Fibroblast of peridontal ligament (primary cell): ENCODE results near the gene ERC1.
A peak's percentile ranks its signal among the peaks of the same experiment; 100 is the strongest.

ENCODE experiments used
- DNase-seq: peaks from one replicate; pipeline ENCODE4 v3.0.0-alpha.2; 2010; ENCODE audit errors: extremely low read depth

The ERC1 gene

GRCh38 chr12:1505576-1505975 is 514.6 kb downstream of the ERC1 start:
- DNase-seq = no peak

DNA sequence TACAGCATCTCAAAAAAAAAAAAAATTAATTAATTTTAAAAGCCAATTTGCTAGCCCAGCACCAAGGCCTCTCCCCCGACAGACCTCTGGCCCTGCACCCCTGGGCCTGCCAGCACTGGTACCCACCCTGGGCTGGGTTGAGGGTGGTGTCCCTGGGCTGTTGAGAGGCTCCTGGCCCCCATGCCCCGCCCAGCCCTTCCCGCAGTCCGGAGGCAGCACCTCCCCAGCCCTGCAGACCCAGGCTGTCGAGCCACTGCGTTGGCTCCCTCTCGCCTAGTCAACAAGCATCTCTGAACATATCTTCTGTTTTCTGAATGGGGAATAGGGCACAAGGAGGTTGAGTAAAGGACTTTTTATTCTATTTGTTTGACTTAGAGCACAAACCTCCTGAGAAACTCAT is 516.3 kb downstream of the ERC1 start:
- no peak for DNase-seq

DNA sequence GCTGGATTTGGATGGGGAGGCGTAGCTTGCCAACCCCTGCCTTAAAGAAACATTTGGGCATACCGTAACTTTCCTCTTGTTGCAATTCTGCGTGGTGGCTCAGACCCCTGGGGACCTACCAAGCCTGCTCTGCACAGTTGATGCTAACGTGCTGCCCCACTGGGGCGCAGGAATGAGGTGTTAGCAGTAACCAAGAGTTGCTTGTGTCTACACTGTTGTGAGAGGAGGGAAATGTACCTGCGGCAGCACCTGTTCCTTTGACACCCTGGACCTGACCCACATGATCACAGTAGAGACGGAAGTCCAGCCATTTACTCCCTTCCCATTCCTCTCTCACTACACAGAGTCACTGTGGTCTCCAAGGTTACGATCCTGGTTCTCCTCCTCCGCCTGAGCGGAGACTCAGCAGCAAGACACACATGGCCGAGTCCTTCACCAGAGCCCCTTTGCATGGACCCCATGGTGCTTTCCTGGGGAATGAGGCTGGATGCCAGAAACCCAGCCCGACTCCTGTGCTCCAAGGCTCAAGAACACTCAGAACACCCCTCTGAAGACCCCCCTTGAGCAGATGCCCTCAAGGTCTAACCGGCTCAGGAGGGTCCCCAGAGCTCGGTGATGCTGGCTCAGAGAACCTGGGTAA is 518.5 kb downstream of the ERC1 start:
- DNase-seq = no peak

- DNase-seq = no peak
These were observed 519.2 kb downstream of the ERC1 start for GRCh38 chr12:1510056-1510812.

GRCh38 chr12:1515010-1515409 is 524.0 kb downstream of the ERC1 start:
- no peak for DNase-seq

DNA sequence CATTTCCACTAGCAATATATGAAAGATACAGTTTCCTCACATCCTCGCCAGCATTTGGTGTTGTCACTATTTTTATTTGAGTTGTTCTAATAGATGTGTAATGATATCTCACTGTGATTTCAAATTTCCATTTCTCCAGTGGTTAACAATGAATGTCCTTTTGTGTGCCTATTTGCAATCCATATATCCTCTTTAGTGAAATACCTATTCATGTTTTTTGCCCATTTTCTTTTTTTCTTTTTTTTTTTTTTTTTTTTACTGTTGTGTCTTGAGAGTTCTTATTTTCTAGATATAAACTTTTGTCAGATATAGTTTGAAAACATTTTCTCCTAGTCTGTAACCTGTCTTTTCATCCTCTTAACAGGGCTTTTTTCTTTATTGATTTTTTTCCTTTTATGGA is 524.4 kb downstream of the ERC1 start:
- DNase-seq = no peak

DNA sequence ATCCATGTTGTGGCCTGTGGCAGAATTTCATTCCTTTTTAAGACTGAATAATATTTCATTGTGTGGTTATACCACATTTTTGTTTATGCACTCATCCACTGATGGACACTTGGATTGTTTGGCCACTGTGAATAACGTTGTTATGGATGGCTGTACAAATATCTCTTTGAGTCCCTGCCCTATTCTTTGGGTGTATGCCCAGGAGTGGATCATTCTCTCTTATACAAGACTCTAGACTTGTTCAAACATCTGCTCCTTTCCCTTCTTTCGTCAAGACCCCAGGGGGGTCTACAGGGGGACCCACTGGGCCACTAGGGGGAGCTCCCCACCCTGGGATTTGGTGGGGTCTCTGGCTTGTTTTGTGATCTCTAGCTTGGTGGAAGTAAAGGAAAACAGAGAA is 526.0 kb downstream of the ERC1 start:
- peak; percentile 95 for DNase-seq

- no peak for DNase-seq
These were observed 526.9 kb downstream of the ERC1 start for GRCh38 chr12:1517734-1518525.

DNA sequence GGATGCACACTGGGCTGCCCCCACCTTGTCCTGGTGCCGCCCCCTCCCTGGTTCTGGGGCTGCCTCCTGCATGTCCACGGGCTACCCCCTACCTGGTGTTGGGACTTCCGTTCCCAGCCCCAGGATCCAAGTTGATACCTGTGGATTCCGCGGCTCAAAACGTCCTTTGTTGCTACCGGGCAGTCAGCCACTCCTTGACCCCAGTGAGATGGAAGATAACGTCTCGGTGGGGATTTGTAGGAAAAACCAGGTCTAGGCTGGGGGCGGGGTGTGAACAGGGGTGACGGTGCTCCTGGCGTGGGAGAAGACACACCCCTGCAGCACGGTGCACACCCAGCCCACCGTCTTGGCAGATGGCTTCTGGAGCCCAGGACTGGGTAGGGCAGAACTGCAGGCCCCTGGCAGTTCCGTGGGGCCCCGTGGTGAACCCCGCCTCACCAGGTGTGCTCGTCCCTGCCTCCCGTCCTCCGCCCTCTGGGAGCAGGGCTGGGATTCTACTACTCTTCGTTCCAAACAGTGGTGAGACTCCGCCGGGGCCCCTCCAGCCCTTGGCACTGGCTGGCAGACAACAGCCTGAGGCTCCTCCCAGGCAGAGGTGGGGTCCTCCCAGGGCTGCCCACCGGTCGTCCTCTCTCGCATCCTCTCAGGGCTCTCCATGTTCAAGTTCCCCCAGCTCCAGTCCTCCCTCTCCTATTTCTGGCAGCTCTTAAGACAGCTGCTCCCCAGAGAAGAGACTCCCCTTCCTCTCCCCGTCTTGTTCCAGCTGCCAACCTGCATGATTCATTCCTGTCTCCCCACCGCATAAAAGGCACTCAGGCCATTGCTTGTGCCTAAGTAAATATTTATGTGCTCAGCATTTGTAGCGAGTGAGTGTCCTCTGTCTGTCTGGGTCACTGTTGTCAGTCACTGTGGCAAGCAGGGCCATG is 527.8 kb downstream of the ERC1 start:
- DNase-seq = peak; percentile 78

GRCh38 chr12:1519642-1520041 is 528.6 kb downstream of the ERC1 start:
- DNase-seq = no peak

DNA sequence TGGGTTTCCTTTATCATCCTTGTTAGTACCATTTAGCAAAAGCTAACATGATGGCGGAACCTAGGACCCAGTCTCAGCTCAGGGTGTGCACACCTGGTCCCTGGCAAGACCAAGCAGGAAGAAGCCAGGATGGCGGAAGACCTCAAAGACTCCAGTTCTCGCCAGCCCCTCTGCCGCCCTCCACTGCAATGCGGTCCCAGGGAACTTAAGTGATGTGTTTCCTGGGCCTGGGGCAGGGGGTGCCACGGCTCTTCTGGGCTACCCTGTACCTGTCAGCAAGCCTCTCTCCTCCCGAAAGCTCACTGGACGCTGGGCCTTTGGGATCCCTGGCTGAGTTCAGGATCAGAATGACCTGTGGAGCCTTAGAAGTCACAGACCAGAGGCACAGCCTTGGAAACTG is 532.0 kb downstream of the ERC1 start:
- no peak for DNase-seq

DNA sequence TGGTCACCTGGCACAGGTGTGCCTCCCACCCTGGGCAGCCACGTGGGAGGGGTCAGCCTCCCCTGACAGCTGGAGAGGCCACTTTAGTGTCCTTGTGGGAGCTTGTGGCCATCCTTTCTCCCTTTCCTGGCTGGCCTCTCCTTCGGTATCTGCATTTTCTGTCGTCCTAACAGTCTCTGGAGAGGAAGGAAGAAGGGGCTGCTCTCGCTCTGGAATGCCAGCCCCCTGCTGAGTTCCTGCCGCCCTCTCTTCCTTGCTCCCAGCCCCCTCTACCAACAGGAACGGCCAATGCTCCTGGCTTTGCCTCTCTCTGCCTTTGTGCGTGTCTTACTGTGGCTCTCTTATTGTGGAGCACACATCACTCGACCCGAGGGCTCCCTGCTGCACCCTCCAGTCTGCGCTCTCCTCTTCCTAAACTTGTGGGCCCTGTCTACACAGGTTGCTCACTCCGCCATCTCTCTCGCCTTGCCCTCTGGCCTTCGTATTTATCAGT is 532.6 kb downstream of the ERC1 start:
- DNase-seq = no peak

GRCh38 chr12:1525858-1526257 is 534.8 kb downstream of the ERC1 start:
- no peak for DNase-seq

DNA sequence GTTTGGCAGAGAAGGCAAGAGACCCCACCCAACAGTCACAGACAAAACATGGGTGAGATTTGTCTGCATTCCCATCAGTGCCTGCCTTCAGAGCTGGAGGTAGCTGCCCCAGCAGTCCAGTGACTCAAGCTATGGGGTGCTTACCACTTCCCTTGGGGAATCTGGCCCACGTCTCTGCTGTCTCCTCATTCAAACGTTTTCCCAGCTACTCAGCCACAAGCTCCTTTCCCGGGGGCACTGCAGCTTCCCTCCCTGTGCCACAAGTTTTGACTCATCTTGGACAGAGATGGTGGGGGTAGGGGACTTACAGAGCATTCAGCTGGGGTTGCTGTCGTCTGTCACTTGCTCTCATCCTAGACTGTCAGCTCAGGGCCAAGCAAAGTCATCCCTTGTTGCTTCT is 536.8 kb downstream of the ERC1 start:
- DNase-seq = peak; percentile 70

DNA sequence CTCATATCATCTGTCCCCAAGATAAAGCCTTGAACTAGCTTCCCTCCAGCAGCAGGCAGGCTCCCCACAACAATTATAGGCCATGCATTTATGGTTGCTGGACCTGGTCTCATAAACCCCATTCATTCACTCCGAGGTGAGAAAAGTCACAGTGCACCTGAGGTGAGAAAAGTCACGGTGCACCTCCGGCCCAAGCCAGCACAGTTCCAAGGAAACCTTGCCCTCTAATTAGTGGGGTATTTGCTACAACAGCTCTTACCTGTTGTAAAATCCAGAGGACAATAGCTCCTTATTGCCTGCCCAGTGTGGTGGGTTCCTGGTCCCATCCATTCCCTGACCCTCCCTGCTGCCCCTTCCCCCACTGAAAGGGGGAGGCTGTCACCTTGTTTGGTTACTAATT is 537.8 kb downstream of the ERC1 start:
- DNase-seq = no peak

DNA sequence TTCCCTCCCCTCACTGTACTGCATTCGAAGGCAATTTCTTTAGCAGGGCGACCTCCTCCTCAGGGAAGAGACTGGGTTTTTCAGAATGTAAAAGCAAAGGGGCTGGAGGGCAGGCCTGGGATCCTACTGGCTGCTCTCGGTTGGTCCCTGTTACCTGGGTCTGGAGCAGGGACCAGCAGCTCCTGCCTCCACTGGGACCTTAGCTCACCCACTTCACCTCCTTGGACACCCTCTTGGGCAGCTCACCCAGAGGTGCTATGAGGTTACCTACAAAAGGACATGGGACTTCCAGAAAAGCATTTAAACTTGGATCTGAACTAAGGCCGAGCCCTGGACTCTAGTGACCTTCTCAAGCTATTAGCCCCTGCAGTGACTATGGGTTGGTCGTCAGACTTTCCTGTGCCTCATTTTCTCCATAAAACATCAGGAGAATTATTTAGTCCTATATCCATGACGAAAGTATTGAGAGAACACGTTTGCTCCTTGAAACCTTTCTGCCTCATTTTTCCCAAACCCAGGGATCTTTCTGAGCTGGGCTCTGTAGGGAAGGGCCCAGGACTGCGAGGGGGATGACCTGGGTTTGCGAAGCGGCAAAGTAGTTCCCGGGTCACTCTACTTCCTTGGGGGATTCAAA is 538.3 kb downstream of the ERC1 start:
- DNase-seq = no peak

DNA sequence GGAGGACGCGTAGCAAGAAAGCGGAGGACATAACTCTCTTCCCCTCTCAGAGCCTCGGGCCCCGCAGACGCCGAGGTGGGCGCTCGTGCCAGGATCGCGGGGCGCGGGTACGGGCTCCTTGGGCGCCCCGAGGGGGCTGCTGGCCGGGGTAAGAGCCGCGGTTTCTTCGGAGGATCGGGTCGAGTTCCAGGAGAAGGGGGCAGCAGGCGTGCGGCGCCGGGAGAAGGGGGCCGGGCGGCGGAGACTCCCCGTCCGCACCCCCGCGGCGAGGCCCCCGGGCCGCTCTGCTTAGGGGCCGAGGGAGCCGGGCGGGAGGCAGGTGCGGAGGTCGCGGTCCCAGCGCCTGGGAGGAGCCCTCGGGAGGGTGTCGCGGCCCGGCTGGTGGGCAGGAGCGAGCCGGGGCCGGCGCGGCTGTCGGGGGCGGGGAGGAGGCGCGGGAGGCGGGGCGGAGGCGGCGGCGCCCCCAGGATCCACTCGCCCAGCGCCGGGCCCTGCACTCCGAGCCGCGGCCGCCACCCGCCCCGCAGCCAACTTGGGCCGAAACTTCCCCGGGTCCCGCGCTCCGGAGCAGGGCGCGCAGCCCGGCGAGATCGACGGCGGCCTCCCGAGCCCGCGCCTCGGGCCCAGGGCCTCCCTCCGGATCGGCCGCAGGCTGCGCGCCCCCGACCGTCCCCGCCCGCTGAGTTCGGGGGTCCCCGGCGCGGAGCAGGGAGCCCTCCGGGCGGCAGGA is 539.0 kb downstream of the ERC1 start:
- DNase-seq = no peak

DNA sequence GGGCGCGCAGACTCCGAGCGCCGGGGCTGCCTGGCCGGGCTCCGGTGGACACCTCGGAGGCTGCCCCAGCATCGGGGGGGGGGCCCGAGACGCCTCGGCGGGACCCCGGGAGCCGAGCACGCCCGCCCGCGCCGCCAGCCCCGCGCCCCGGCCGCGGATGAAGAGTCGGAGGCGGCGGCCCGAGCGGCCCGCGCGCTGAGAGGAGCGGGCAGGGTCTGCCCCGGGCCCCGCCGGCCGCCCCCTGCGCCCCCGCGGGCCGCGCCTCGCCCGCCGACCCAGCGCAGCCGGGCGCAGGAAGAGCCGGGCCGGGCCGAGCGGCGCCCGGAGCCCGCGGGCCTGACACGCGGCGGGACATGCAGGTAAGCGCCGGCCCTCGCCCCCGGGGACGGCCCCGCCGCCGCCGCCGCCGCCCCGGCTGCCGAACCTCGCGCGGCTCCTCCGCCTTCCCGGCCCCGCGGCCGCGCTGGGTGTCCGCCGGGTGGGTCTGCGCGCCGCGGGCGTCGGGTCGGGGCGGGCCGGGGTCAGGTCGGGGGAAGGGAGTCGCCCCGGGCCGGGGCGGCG is 539.6 kb downstream of the ERC1 start:
- no peak for DNase-seq

DNA sequence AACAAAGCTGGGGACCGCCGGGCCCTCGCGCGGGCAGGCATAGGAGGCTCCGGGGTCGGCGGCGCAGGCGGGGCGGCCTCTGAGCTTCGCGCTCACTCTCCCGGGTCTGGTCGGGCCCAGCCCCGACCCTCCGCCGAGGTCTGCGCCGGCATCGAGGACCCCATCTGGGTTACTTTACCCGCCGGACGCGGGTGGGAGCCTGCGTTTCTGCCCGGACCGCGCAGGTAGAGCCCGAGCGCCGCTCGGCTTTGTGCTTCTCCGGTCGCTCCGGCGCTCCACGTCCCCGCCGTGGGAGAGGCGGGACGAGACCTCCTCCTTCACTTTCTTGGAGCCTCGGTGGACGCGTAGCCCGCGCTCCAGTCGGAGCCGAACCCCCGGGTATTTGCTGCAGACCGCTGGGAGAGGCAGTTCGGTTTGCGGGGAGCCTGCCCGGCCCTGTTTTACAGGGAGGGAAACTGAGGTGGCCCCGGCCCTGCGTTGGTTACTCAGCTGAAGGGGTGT is 540.2 kb downstream of the ERC1 start:
- DNase-seq = no peak
